ENCODE results near the gene BBS5.

DNA sequence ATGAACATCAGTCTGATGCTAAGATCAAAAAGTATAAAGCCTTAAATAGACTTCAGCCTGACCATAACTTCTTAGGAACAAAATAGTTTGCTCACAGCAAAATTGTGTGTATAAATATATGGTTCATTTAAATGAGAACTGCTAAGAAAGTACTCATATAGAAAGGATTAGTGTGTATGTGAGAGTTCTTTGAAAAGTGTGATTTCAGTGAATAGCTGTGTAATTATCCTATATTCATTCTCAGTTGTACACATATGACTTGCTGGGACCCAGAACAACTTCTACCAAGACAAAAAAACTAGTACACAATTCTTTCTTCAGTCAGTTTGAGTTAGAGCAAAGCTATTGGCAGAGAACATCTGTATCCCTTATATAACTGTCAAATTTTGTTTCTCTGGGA is 7.2 kb downstream of the BBS5 start:
- TF ChIP-seq, protein P1, sequence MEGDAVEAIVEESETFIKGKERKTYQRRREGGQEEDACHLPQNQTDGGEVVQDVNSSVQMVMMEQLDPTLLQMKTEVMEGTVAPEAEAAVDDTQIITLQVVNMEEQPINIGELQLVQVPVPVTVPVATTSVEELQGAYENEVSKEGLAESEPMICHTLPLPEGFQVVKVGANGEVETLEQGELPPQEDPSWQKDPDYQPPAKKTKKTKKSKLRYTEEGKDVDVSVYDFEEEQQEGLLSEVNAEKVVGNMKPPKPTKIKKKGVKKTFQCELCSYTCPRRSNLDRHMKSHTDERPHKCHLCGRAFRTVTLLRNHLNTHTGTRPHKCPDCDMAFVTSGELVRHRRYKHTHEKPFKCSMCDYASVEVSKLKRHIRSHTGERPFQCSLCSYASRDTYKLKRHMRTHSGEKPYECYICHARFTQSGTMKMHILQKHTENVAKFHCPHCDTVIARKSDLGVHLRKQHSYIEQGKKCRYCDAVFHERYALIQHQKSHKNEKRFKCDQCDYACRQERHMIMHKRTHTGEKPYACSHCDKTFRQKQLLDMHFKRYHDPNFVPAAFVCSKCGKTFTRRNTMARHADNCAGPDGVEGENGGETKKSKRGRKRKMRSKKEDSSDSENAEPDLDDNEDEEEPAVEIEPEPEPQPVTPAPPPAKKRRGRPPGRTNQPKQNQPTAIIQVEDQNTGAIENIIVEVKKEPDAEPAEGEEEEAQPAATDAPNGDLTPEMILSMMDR (conservative IDR thresholded peaks at IDR 0.05): no peak
- no peak for TF ChIP-seq EZH2 (IDR thresholded peaks at IDR 0.05; ENCODE audit: low read depth)
